ENCODE data around the gene CCDC24.

Gene CCDC24

GRCh38 chr1:43980255-43981134 lies 10.9 kb upstream of the CCDC24 start:
- peak; percentile 46 for DNase-seq (ENCODE audit: low read depth)

GRCh38 chr1:43981135-43981491 lies 10.3 kb upstream of the CCDC24 start:
- DNase-seq (ENCODE audit: low read depth), result no peak

GRCh38 chr1:43981636-43982035 lies 9.8 kb upstream of the CCDC24 start:
- no peak for DNase-seq (ENCODE audit: low read depth)

- no peak for DNase-seq (ENCODE audit: low read depth)
Measured at GRCh38 chr1:43982241-43982640, 9.2 kb upstream of the CCDC24 start.

GRCh38 chr1:43982808-43983207 lies 8.6 kb upstream of the CCDC24 start:
- DNase-seq (ENCODE audit: low read depth), result no peak

- no peak for DNase-seq (ENCODE audit: low read depth)
Measured at GRCh38 chr1:43983253-43983899, 8.0 kb upstream of the CCDC24 start.

GRCh38 chr1:43984855-43985254 lies 6.5 kb upstream of the CCDC24 start:
- no peak for DNase-seq (ENCODE audit: low read depth)

GRCh38 chr1:43985984-43986595 lies 5.3 kb upstream of the CCDC24 start:
- peak; percentile 12 for DNase-seq (ENCODE audit: low read depth)

GRCh38 chr1:43986712-43987111 lies 4.7 kb upstream of the CCDC24 start:
- DNase-seq (ENCODE audit: low read depth), result peak; percentile 34

- peak; percentile 67 for DNase-seq (ENCODE audit: low read depth)
Measured at GRCh38 chr1:43987159-43987902, 4.1 kb upstream of the CCDC24 start.

GRCh38 chr1:43990271-43991199 lies 864 bp upstream of the CCDC24 start:
- DNase-seq (ENCODE audit: low read depth), result no peak

- no peak for DNase-seq (ENCODE audit: low read depth)
Measured at GRCh38 chr1:43991200-43991475, 261 bp upstream of the CCDC24 start.

GRCh38 chr1:43992232-43992995 lies 1.0 kb downstream of the CCDC24 start:
- DNase-seq (ENCODE audit: low read depth), result no peak

- no peak for DNase-seq (ENCODE audit: low read depth)
Measured at GRCh38 chr1:43993206-43993914, 2.0 kb downstream of the CCDC24 start.

- no peak for DNase-seq (ENCODE audit: low read depth)
Measured at GRCh38 chr1:43994071-43994470, 2.7 kb downstream of the CCDC24 start.

GRCh38 chr1:43994794-43995790 lies 3.7 kb downstream of the CCDC24 start:
- peak; percentile 48 for DNase-seq (ENCODE audit: low read depth)

- no peak for DNase-seq (ENCODE audit: low read depth)
Measured at GRCh38 chr1:43995984-43996732, 4.8 kb downstream of the CCDC24 start.

GRCh38 chr1:43996733-43997115 lies 5.3 kb downstream of the CCDC24 start:
- no peak for DNase-seq (ENCODE audit: low read depth)
